PC-3 (cell line): ENCODE results near the gene ZBTB21. TPM values are rescaled to one million over a fixed set of nuclear protein-coding genes. Genes with fewer than 3 reads are reported as not detected.

Source experiments
- ATAC-seq: fragments of 200-7000 bp; cut with Tn5 transposase; 2 replicates; pipeline ENCODE4 v1.9.1; 2020; ENCODE audit warnings: mild to moderate bottlenecking, moderate library complexity
- BruUV-seq: library from RNA; stranded (reverse); fragments of 400-500 nt; replicated peaks from 2 replicates; lab custom pipeline; 2021; lab: Mats Ljungman, UMichigan
- CTCF ChIA-PET: fragments of 300-600 bp; sonication (Branson Sonifier 250); formaldehyde crosslinking; loops from one replicate; lab custom pipeline; 2022; ENCODE audit warnings: antibody characterized with exemption; lab: Charles Lee
- POLR2A ChIA-PET: fragments of 300-600 bp; sonication (Branson Sonifier 250); formaldehyde crosslinking; loops from one replicate; lab custom pipeline; 2022; ENCODE audit warnings: antibody characterized with exemption; ENCODE audit not compliant: unreplicated experiment; lab: Charles Lee
- DNase-seq: peaks from one replicate; pipeline ENCODE4 v3.0.0-alpha.2; 2015
- H2AFZ ChIP-seq: fragments of 300-600 bp; sonication (generic); 2 replicates; pipeline ENCODE4 v1.6.0; 2016; ENCODE audit warnings: antibody characterized with exemption, low read length
- H3F3A ChIP-seq: fragments of 300-600 bp; sonication (generic); one replicate; pipeline ENCODE4 v1.6.0; 2017; ENCODE audit warnings: antibody characterized with exemption, low read length, control low read depth, mild to moderate bottlenecking; ENCODE audit not compliant: unreplicated experiment
- H3K27ac ChIP-seq: fragments of 300-600 bp; sonication (generic); 2 replicates; pipeline ENCODE4 v1.5.1; 2016; ENCODE audit warnings: mild to moderate bottlenecking, low read length
- H3K27me3 ChIP-seq: fragments of 300-600 bp; sonication (generic); 2 replicates; pipeline ENCODE4 v1.6.1; 2016; ENCODE audit warnings: low read length, mixed read lengths
- H3K36me3 ChIP-seq: fragments of 300-600 bp; sonication (generic); 2 replicates; pipeline ENCODE4 v1.6.1; 2016; ENCODE audit warnings: low read depth, mixed run types, low read length, mixed read lengths
- H3K4me1 ChIP-seq: fragments of 300-600 bp; sonication (generic); 2 replicates; pipeline ENCODE4 v1.5.1; 2016; ENCODE audit warnings: low read length; ENCODE audit not compliant: insufficient read depth
- H3K4me2 ChIP-seq: fragments of 300-600 bp; sonication (generic); 2 replicates; pipeline ENCODE4 v1.6.0; 2016; ENCODE audit warnings: low read length
- H3K4me3 ChIP-seq: fragments of 300-600 bp; sonication (generic); 2 replicates; pipeline ENCODE4 v1.5.1; 2016; ENCODE audit warnings: mild to moderate bottlenecking, low read length, mixed read lengths
- H3K79me2 ChIP-seq: fragments of 300-600 bp; sonication (generic); 2 replicates; pipeline ENCODE4 v1.6.1; 2017; ENCODE audit warnings: low read length, mixed read lengths
- H3K9ac ChIP-seq: fragments of 300-600 bp; sonication (generic); 2 replicates; pipeline ENCODE4 v1.6.0; 2016; ENCODE audit warnings: mild to moderate bottlenecking, low read length
- H3K9me2 ChIP-seq: fragments of 300-600 bp; sonication (generic); replicated peaks from 2 replicates; pipeline ENCODE4 v1.6.1; 2016; ENCODE audit warnings: mixed run types, low read length, mixed read lengths
- H3K9me3 ChIP-seq: fragments of 300-600 bp; sonication (generic); 2 replicates; pipeline ENCODE4 v1.6.1; 2016; ENCODE audit warnings: low read length, mixed read lengths
- H4K20me1 ChIP-seq: fragments of 300-600 bp; sonication (generic); 2 replicates; pipeline ENCODE4 v1.6.1; 2016; ENCODE audit warnings: low read length, mixed read lengths
- CTCF ChIP-seq: fragments of 300-600 bp; sonication (generic); conservative IDR thresholded peaks from 2 replicates; pipeline ENCODE4 v1.5.1; 2017; ENCODE audit warnings: antibody characterized with exemption, low read depth, mild to moderate bottlenecking, low read length
- EZH2 ChIP-seq: fragments of 300-600 bp; sonication (generic); IDR thresholded peaks from one replicate; pipeline ENCODE4 v1.6.1; 2017; ENCODE audit warnings: antibody characterized with exemption, mild to moderate bottlenecking, low read length; ENCODE audit not compliant: unreplicated experiment
- EZH2phosphoT487 ChIP-seq: fragments of 300-600 bp; sonication (generic); IDR thresholded peaks from 2 replicates; pipeline ENCODE4 v1.6.1; 2018; ENCODE audit warnings: mild to moderate bottlenecking, antibody characterized with exemption, low read length, borderline replicate concordance
- intact Hi-C: fragments of 100-400 bp; cut with micrococcal nuclease; formaldehyde crosslinking; loops from 2 replicates; pipeline ENCODE4 v1.9.0; 2023
- total RNA-seq: library from RNA; depleted of rRNA; stranded (reverse); fragments of >200 nt; gene quantifications from 2 replicates; pipeline ENCODE4 v1.2.3, GENCODE V29; 2014

ZBTB21 gene
- total RNA-seq, 1 experiment from 2014 or later: 8.1 TPM

GRCh38 chr21:41979335-41979734 is 30.8 kb downstream of the ZBTB21 start:
- Histone ChIP-seq H3K9ac (no peak overlapping the region), H3K4me2 (no peak overlapping the region), H3K27me3 (no peaks in the 10 kb centered on the region), H3F3A (no peaks in the 10 kb centered on the region), H3K4me3 (no peak overlapping the region), H3K36me3 (no peaks in the 10 kb centered on the region), H2AFZ (no peak overlapping the region), H3K4me1 (0 out of 2 replicates have a peak, but pooled peaks cover 6% of the 10 kb centered on the region), H3K9me3 (no peaks in the 10 kb centered on the region), H3K27ac (peak overlapping the region; percentile 3; the same call in 1 of the 2 replicates), H3K79me2 (no peaks in the 10 kb centered on the region), H4K20me1 (no peaks in the 10 kb centered on the region), H3K9me2 (no peaks in the 10 kb centered on the region)
- CTCF ChIA-PET: no interaction called here
- POLR2A ChIA-PET: no interaction called here
- TF ChIP-seq EZH2: no peak
- no peak for ATAC-seq
- no TSS peak for BruUV-seq
- intact Hi-C loops: no loop called here
- no peak for DNase-seq

- H3K79me2 ChIP-seq: no peaks in the 10 kb centered on the region
- no peak overlapping the region for H3K4me3 ChIP-seq
- TF ChIP-seq EZH2phosphoT487 (no peak), EZH2 (no peak), CTCF (no peak)
- no peak overlapping the region for H3K4me2 ChIP-seq
- H3K27ac ChIP-seq: no peak overlapping the region
- CTCF ChIA-PET: no interaction called here
- H3K4me1 ChIP-seq: 0 out of 2 replicates have a peak, but pooled peaks cover 6% of the 10 kb centered on the region
- H3K9me2 ChIP-seq: no peaks in the 10 kb centered on the region
- H3K9me3 ChIP-seq: no peaks in the 10 kb centered on the region
- intact Hi-C loops: no loop called here
- H3K27me3 ChIP-seq: no peaks in the 10 kb centered on the region
- DNase-seq (no peak), ATAC-seq (no peak)
- no peaks in the 10 kb centered on the region for H3K36me3 ChIP-seq
- no peaks in the 10 kb centered on the region for H4K20me1 ChIP-seq
- no peak overlapping the region for H2AFZ ChIP-seq
- no peak overlapping the region for H3K9ac ChIP-seq
- no peaks in the 10 kb centered on the region for H3F3A ChIP-seq
- BruUV-seq: no TSS peak
- POLR2A ChIA-PET: no interaction called here
Measured at GRCh38 chr21:41977034-41977950, 32.9 kb downstream of the ZBTB21 start.

- Histone ChIP-seq H3K4me3 (no peak overlapping the region), H3K9me2 (no peaks in the 10 kb centered on the region), H3K4me1 (0 out of 2 replicates have a peak, but pooled peaks cover 6% of the 10 kb centered on the region), H3K36me3 (no peaks in the 10 kb centered on the region), H2AFZ (no peak overlapping the region), H3F3A (no peaks in the 10 kb centered on the region), H4K20me1 (no peaks in the 10 kb centered on the region), H3K4me2 (no peak overlapping the region), H3K9me3 (no peaks in the 10 kb centered on the region), H3K79me2 (no peaks in the 10 kb centered on the region), H3K27ac (no peak overlapping the region), H3K9ac (no peak overlapping the region), H3K27me3 (no peaks in the 10 kb centered on the region)
- ChIA-PET POLR2A (no interaction called here), CTCF (no interaction called here)
- BruUV-seq: no TSS peak
- DNase-seq (no peak), ATAC-seq (no peak)
- TF ChIP-seq EZH2 (no peak), EZH2phosphoT487 (no peak), CTCF (no peak)
- intact Hi-C loops: no loop called here
Measured at GRCh38 chr21:41976611-41977010, 33.5 kb downstream of the ZBTB21 start.
